Uterus (tissue), 2 donors: Measurements from ENCODE around the gene ASPHD1.

Experiments used
- CTCF ChIP-seq, 4 experiments: fragments of 200-600 bp in 2 of 4; fragments of 450-650 bp in 2 of 4; sonication (generic) in 2 of 4; IDR thresholded peaks; one replicate each; pipeline ENCODE4 v1.5.1; 2016 to 2019; ENCODE audit warnings: antibody characterized with exemption in 4 of 4, mild to moderate bottlenecking in 2 of 4, moderate library complexity in 1 of 4
- POLR2A ChIP-seq, 2 donors: fragments of 450-650 bp; IDR thresholded peaks; one replicate each; pipeline ENCODE4 v1.6.1; 2016; ENCODE audit warnings: antibody characterized with exemption in 2 of 2, mild to moderate bottlenecking in 1 of 2, moderate library complexity in 1 of 2

- TF ChIP-seq POLR2A (IDR thresholded peaks at IDR 0.05) = no peak
- no peak for TF ChIP-seq CTCF (IDR thresholded peaks at IDR 0.05)
These were observed 16.7 kb downstream of the ASPHD1 start for GRCh38 chr16:29916979-29917378.
